ENCODE measurements around the gene ICE1. TPM values are rescaled to one million over a fixed set of nuclear protein-coding genes. Genes with fewer than 3 reads are reported as not detected.

Gene ICE1
- total RNA-seq, 1 donor, result 35.4 TPM

DNA sequence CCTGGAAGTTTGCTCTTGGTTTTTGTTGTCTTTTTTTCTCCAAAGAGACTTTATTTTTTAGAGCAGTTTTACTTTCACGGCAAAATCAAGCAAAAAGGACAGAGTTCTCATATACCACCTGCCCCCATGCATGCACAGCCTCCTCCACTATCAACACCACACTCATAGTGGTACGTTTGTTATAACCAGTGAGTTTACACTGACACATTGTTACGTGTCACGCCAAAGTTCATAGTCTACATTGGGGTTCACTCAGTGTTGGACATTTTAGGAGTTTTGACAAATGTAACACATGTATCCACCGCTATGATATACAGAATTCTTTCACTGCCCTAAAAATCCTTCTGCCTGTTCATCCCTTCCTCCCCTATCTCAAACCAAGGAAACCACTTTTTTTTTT lies 7.5 kb upstream of the ICE1 start:
- no peak overlapping the region for H3K4me3 ChIP-seq (ENCODE audit: low read depth, low read length)
- no peak for DNase-seq (ENCODE audit: low read depth)
- no peak for TF ChIP-seq CTCF (IDR thresholded peaks at IDR 0.05; ENCODE audit: insufficient read depth, low read depth, low read length)

DNA sequence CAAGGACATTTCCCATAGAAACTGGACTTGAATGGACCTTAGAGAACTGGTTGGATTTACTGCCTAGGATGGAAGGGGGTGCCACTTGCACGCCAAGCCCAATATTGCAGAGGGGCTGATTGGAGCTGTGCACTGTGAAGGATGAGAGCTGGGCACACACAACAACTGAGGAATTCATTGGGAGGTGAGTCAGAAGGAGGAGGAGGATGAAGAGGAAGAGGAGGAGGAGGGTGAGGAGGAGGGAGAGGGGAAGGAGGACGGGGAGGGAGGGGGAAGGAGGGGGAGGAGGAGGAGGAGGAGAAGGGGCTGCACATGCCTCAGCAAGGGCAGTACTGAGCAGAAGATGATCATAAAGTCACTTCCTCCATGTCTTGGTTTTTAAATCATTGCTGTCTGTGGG lies 5.7 kb upstream of the ICE1 start:
- no peak overlapping the region for H3K4me3 ChIP-seq (ENCODE audit: low read depth, low read length)
- TF ChIP-seq CTCF (IDR thresholded peaks at IDR 0.05; ENCODE audit: insufficient read depth, low read depth, low read length), result no peak

DNA sequence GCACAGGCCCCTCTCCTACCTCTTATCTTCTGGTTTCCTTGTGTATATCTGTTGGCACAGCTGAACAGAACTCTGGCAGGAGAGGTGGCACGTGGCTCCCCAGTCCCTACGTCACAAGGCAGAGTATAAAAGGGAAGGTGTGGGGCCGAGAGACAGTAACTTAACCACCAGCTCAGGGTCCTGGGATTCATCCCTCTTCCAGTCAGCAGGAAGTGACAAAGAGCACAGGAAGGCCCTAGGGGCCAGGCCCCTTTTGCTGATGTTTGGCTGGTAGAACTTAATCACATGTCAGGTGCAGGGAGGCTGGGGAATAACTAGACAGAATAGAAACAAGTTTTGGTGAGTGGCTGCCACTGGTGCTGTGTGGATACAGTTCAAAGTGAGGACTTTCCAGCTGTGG lies 4.5 kb upstream of the ICE1 start:
- H3K4me3 ChIP-seq (ENCODE audit: low read depth, low read length), result no peak overlapping the region
- no peak for DNase-seq (ENCODE audit: low read depth)
- no peak for TF ChIP-seq CTCF (IDR thresholded peaks at IDR 0.05; ENCODE audit: insufficient read depth, low read depth, low read length)

More for the DNA sequence above, 5.7 kb upstream of the ICE1 start:
- no peak for DNase-seq (ENCODE audit: low read depth)

- TF ChIP-seq CTCF (IDR thresholded peaks at IDR 0.05; ENCODE audit: insufficient read depth, low read depth, low read length), result no peak
- no peak overlapping the region for H3K4me3 ChIP-seq (ENCODE audit: low read depth, low read length)
- DNase-seq (ENCODE audit: low read depth), result no peak
Observed at GRCh38 chr5:5418764-5419163, 3.7 kb upstream of the ICE1 start.

GRCh38 chr5:5419291-5420210 lies 2.9 kb upstream of the ICE1 start:
- peak; percentile 79 for TF ChIP-seq CTCF (IDR thresholded peaks at IDR 0.05; ENCODE audit: insufficient read depth, low read depth, low read length)
- peak; percentile 80 for DNase-seq (ENCODE audit: low read depth)
- peak overlapping the region; percentile 28 for H3K4me3 ChIP-seq (ENCODE audit: low read depth, low read length)

DNA sequence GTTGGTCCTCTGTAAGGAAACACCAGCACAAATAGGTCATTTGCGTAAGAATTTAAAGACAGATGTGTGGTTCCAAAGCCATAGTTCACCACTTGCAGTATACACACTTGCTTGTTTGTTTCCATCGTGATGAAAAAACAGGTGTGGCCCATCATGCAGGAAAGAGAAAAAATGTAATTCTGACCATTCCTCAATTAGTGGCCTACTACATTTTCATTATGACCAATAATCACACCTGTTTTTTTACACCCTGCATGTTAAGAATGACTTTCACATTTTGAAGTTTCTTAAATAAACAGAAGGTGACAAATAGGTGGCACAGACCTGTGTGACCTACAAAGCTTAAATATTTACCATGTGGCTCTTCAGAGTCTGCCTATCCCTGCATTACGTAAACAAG lies 2.2 kb upstream of the ICE1 start:
- DNase-seq (ENCODE audit: low read depth), result no peak
- no peak overlapping the region for H3K4me3 ChIP-seq (ENCODE audit: low read depth, low read length)
- TF ChIP-seq CTCF (IDR thresholded peaks at IDR 0.05; ENCODE audit: insufficient read depth, low read depth, low read length), result no peak

Measured in fibroblast of villous mesenchyme (primary cell).